LNCaP clone FGC (cell line): ENCODE data around the gene PGS1.

ENCODE experiments used
- DNase-seq: peaks from one replicate; pipeline ENCODE4 v3.0.0-alpha.2; 2011; ENCODE audit warnings: low read depth
- H3K4me3 ChIP-seq: 2 replicates; pipeline ENCODE4 v1.5.1; 2011; ENCODE audit warnings: mild to moderate bottlenecking, low read depth, low read length, control low read depth
- TF ChIP-seq, protein P1 (sequence below): IDR thresholded peaks from 2 replicates; pipeline ENCODE4 v1.5.1; 2012; ENCODE audit warnings: mild to moderate bottlenecking; ENCODE audit not compliant: control insufficient read depth, insufficient read depth; ENCODE audit errors: extremely low read depth

Gene PGS1

GRCh38 chr17:78399693-78400144 lies 21.3 kb downstream of the PGS1 start:
- no peak overlapping the region for H3K4me3 ChIP-seq
- TF ChIP-seq, protein P1, sequence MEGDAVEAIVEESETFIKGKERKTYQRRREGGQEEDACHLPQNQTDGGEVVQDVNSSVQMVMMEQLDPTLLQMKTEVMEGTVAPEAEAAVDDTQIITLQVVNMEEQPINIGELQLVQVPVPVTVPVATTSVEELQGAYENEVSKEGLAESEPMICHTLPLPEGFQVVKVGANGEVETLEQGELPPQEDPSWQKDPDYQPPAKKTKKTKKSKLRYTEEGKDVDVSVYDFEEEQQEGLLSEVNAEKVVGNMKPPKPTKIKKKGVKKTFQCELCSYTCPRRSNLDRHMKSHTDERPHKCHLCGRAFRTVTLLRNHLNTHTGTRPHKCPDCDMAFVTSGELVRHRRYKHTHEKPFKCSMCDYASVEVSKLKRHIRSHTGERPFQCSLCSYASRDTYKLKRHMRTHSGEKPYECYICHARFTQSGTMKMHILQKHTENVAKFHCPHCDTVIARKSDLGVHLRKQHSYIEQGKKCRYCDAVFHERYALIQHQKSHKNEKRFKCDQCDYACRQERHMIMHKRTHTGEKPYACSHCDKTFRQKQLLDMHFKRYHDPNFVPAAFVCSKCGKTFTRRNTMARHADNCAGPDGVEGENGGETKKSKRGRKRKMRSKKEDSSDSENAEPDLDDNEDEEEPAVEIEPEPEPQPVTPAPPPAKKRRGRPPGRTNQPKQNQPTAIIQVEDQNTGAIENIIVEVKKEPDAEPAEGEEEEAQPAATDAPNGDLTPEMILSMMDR = no peak
- no peak for DNase-seq

GRCh38 chr17:78400581-78401240 lies 22.3 kb downstream of the PGS1 start:
- no peak overlapping the region for H3K4me3 ChIP-seq
- no peak for DNase-seq
- TF ChIP-seq, protein P1 = no peak

- TF ChIP-seq, protein P1 = no peak
- no peak overlapping the region for H3K4me3 ChIP-seq
- DNase-seq = no peak
These were observed 22.8 kb downstream of the PGS1 start for GRCh38 chr17:78401246-78401645.

- no peak overlapping the region for H3K4me3 ChIP-seq
- DNase-seq = no peak
- TF ChIP-seq, protein P1 = no peak
These were observed 23.4 kb downstream of the PGS1 start for GRCh38 chr17:78401891-78402290.

GRCh38 chr17:78403822-78404221 lies 25.4 kb downstream of the PGS1 start:
- no peak for DNase-seq
- no peak overlapping the region for H3K4me3 ChIP-seq
- TF ChIP-seq, protein P1 = no peak

DNA sequence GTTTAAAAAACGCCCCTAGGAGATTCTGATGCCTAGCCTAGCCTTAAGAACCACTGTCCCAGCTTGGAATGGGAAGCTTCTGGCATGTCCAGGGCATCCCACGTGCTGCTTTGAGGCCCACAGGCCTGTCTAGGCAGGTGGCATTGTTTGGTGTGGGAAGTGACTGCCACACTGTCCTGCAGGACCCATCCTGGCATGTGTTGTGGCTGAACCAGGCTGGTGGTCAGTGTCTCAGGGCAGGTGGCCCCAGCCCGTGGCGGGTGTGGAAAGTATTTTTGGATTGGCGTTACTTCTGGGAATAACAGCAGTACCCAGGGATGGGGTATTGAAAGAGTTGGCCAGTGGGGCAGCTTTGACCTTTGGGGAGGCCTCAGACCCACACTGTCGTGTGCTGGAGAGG lies 27.9 kb downstream of the PGS1 start:
- DNase-seq = no peak
- TF ChIP-seq, protein P1 = no peak
- no peak overlapping the region for H3K4me3 ChIP-seq

DNA sequence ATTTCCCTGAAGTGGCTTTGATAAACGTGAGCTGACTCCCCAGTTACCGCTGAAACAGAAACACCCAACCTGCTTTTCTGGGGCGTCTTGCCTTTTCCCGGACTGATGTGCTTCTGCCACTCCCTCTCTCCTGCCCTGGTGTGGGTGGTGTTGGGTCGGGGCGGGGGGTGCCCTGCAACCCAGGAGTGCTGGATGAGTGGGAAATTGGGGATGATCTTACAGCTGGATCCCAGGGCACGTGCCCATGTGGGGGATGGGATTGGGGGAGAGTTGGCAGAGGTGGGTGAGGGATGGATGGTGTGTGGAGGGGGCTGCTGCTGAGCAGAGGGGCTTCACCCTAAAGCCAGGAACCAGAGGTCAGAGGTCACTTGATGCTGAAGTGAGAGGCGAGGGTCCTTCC lies 28.5 kb downstream of the PGS1 start:
- no peak overlapping the region for H3K4me3 ChIP-seq
- TF ChIP-seq, protein P1 = no peak
- no peak for DNase-seq
